ENCODE results near the gene SUMO4.
"Not testable (repeated sequence)": the region's sequence is repeated elsewhere in the genome, so short reads cannot be mapped to it uniquely, and the experiment has no call there.

Gene SUMO4

GRCh38 chr6:149440735-149441671 is 40.9 kb downstream of the SUMO4 start:
- no peak overlapping the region for H3K4ac ChIP-seq (ENCODE audit: low read depth, low read length)

DNA sequence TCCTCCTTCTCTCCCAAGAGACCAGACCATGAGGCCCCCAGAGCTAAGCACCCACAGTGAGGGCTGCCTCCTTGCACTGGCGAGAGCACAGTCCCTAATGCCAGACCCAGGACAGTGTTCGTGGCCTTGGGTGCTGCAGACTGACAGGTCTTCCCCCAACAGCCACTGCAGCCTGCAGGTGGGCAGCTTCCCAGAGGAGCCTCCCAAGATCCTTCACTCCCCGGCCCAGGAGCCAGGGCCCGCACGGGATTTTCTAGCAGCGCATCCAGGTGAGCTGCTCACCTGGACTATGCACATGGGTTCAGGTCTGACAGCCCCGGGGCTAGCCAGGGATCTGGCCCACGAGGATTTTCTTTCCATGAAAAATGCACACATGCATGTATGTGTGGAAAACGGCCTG is 41.7 kb downstream of the SUMO4 start:
- Histone ChIP-seq H3K9ac (ENCODE audit: low read length) (no peak overlapping the region), H2AK5ac (ENCODE audit: low read length) (no peak overlapping the region), H3K79me1 (ENCODE audit: low read length) (no peaks in the 10 kb centered on the region), H3K36me3 (ENCODE audit: control insufficient read depth, insufficient read depth, low read length) (no peaks in the 10 kb centered on the region), H3K79me2 (ENCODE audit: control insufficient read depth, insufficient read depth, low read length) (no peaks in the 10 kb centered on the region), H3K23ac (ENCODE audit: low read length) (peak overlapping the region; percentile 66), H2BK120ac (ENCODE audit: low read depth, low read length) (no peak overlapping the region), H3K18ac (ENCODE audit: low read length) (no peak overlapping the region), H4K8ac (ENCODE audit: low read depth, low read length) (no peak overlapping the region), H3K4me3 (ENCODE audit: low read length) (no peak overlapping the region), H3K27ac (ENCODE audit: low read depth, low read length) (no peak overlapping the region), H3K4ac (ENCODE audit: low read depth, low read length) (no peak overlapping the region), H2BK5ac (ENCODE audit: low read length) (no peak overlapping the region), H3K56ac (ENCODE audit: low read length) (no peak overlapping the region), H2BK15ac (replicated peaks; ENCODE audit: low read depth) (no peak overlapping the region), H4K5ac (ENCODE audit: low read length) (no peak overlapping the region), H3K4me1 (ENCODE audit: control insufficient read depth, low read depth, low read length) (no peaks in the 10 kb centered on the region), H3K4me2 (ENCODE audit: low read length) (no peak overlapping the region), H3K27me3 (ENCODE audit: insufficient read depth, low read length, poor library complexity) (no peaks in the 10 kb centered on the region)
- WGBS (ENCODE audit: extremely low coverage, insufficient coverage, low lambda C conversion rate) = no CpG with 5 or more reads among the region's 9 CpGs
- no peak for DNase-seq

More at GRCh38 chr6:149440735-149441671, 40.9 kb downstream of the SUMO4 start:
- no peak for DNase-seq
- H3K27ac ChIP-seq (ENCODE audit: low read depth, low read length) = no peak overlapping the region
- no peak overlapping the region for H4K5ac ChIP-seq (ENCODE audit: low read length)
- H3K56ac ChIP-seq (ENCODE audit: low read length) = no peak overlapping the region
- H3K79me2 ChIP-seq (ENCODE audit: control insufficient read depth, insufficient read depth, low read length) = no peaks in the 10 kb centered on the region
- H2BK15ac ChIP-seq (replicated peaks; ENCODE audit: low read depth) = no peak overlapping the region
- H3K23ac ChIP-seq (ENCODE audit: low read length) = no peak overlapping the region
- H3K4me2 ChIP-seq (ENCODE audit: low read length) = no peak overlapping the region
- H3K4me1 ChIP-seq (ENCODE audit: control insufficient read depth, low read depth, low read length) = no peaks in the 10 kb centered on the region
- no peak overlapping the region for H4K8ac ChIP-seq (ENCODE audit: low read depth, low read length)
- H3K18ac ChIP-seq (ENCODE audit: low read length) = no peak overlapping the region
- WGBS (ENCODE audit: extremely low coverage, insufficient coverage, low lambda C conversion rate) = no CpG with 5 or more reads among the region's 16 CpGs
- H2BK120ac ChIP-seq (ENCODE audit: low read depth, low read length) = no peak overlapping the region
- H3K36me3 ChIP-seq (ENCODE audit: control insufficient read depth, insufficient read depth, low read length) = no peaks in the 10 kb centered on the region
- H2AK5ac ChIP-seq (ENCODE audit: low read length) = no peak overlapping the region
- no peak overlapping the region for H3K9ac ChIP-seq (ENCODE audit: low read length)
- no peak overlapping the region for H3K4me3 ChIP-seq (ENCODE audit: low read length)
- no peak overlapping the region for H2BK5ac ChIP-seq (ENCODE audit: low read length)
- no peaks in the 10 kb centered on the region for H3K79me1 ChIP-seq (ENCODE audit: low read length)
- H3K27me3 ChIP-seq (ENCODE audit: insufficient read depth, low read length, poor library complexity) = no peaks in the 10 kb centered on the region

DNA sequence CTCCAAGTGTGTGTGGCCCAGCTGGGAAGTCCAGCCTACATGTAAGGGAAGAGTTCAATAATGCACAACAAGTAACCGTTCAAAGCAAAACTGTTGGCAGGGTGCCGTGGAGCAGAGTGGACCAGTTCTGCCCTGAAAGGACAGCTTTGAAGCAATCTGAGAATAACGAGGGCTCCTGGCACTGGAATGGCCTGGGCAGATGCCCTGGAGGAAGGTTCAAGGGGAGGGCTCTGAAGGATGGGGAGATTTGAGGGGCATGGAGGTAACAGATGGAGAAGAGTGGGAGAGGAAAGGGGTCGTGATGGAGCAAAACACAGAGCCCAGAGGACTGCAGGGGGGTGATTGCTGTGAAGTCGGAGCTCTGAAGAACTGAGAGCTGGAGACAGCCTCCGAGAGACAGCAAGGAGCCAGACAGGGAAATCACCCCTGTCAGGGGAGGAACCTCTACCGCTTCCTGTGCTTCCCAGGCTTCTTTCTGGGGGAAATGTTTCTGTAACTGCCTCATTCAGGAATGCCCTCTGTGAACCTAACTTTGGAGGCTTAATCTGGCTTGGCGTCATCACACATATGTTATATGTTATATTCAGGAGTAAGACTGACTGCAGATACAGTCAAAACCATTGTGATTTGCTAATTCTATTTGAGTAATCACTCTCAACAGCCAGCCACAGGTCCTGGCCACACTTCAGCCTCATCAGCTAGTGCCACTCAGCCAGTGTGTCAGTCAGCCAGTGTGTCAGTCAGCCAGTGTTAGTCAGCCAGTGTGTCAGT is 43.5 kb downstream of the SUMO4 start:
- H3K4me3 ChIP-seq (ENCODE audit: low read length) = no peak overlapping the region
- H3K23ac ChIP-seq (ENCODE audit: low read length) = no peak overlapping the region
- no peak overlapping the region for H3K56ac ChIP-seq (ENCODE audit: low read length)
- no peaks in the 10 kb centered on the region for H3K27me3 ChIP-seq (ENCODE audit: insufficient read depth, low read length, poor library complexity)
- H2BK5ac ChIP-seq (ENCODE audit: low read length) = no peak overlapping the region
- no peak overlapping the region for H4K8ac ChIP-seq (ENCODE audit: low read depth, low read length)
- no peak overlapping the region for H3K18ac ChIP-seq (ENCODE audit: low read length)
- no peak overlapping the region for H3K9ac ChIP-seq (ENCODE audit: low read length)
- no CpG with 5 or more reads among the region's 8 CpGs for WGBS (ENCODE audit: extremely low coverage, insufficient coverage, low lambda C conversion rate)
- H4K5ac ChIP-seq (ENCODE audit: low read length) = no peak overlapping the region
- no peak for DNase-seq
- H2BK15ac ChIP-seq (replicated peaks; ENCODE audit: low read depth) = no peak overlapping the region
- no peak overlapping the region for H2BK120ac ChIP-seq (ENCODE audit: low read depth, low read length)
- no peak overlapping the region for H3K27ac ChIP-seq (ENCODE audit: low read depth, low read length)
- H3K4me2 ChIP-seq (ENCODE audit: low read length) = no peak overlapping the region
- no peak overlapping the region for H3K4ac ChIP-seq (ENCODE audit: low read depth, low read length)
- H3K36me3 ChIP-seq (ENCODE audit: control insufficient read depth, insufficient read depth, low read length) = no peaks in the 10 kb centered on the region
- H3K79me2 ChIP-seq (ENCODE audit: control insufficient read depth, insufficient read depth, low read length) = no peaks in the 10 kb centered on the region
- no peaks in the 10 kb centered on the region for H3K4me1 ChIP-seq (ENCODE audit: control insufficient read depth, low read depth, low read length)
- no peak overlapping the region for H2AK5ac ChIP-seq (ENCODE audit: low read length)
- no peaks in the 10 kb centered on the region for H3K79me1 ChIP-seq (ENCODE audit: low read length)

- H3K79me2 ChIP-seq (ENCODE audit: control insufficient read depth, insufficient read depth, low read length); H3K4me1 ChIP-seq (ENCODE audit: control insufficient read depth, low read depth, low read length); H3K56ac ChIP-seq (ENCODE audit: low read length); H3K4me2 ChIP-seq (ENCODE audit: low read length); H4K5ac ChIP-seq (ENCODE audit: low read length); H2BK5ac ChIP-seq (ENCODE audit: low read length); H4K8ac ChIP-seq (ENCODE audit: low read depth, low read length); H3K23ac ChIP-seq (ENCODE audit: low read length); H2AK5ac ChIP-seq (ENCODE audit: low read length); H3K4me3 ChIP-seq (ENCODE audit: low read length); H3K4ac ChIP-seq (ENCODE audit: low read depth, low read length); H3K79me1 ChIP-seq (ENCODE audit: low read length); H3K18ac ChIP-seq (ENCODE audit: low read length); H2BK15ac ChIP-seq (replicated peaks; ENCODE audit: low read depth); H3K36me3 ChIP-seq (ENCODE audit: control insufficient read depth, insufficient read depth, low read length); DNase-seq; H2BK120ac ChIP-seq (ENCODE audit: low read depth, low read length); H3K9ac ChIP-seq (ENCODE audit: low read length); H3K27ac ChIP-seq (ENCODE audit: low read depth, low read length); H3K27me3 ChIP-seq (ENCODE audit: insufficient read depth, low read length, poor library complexity): not testable (repeated sequence)
- no CpG with 5 or more reads among the region's 3 CpGs for WGBS (ENCODE audit: extremely low coverage, insufficient coverage, low lambda C conversion rate)
These were observed 44.5 kb downstream of the SUMO4 start for GRCh38 chr6:149444360-149445094.

DNA sequence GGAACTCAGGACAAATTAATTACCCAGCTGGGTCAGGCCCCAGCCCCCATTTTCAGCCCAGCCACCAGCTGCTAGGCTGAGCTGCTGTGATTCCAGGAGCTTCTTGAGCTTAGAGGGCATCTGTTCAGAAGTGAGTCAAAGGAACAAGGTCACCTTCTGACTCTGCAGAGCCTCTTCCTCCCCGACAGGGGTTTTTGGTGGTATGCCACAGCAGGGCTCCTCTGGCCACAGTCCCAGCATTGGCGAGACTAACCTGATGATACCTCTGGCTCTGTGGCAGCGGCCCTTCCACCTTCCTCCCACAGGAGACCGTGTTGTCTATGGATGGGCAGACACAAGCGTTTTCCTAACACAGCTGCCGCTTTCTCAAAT is 45.0 kb downstream of the SUMO4 start:
- no peak overlapping the region for H2AK5ac ChIP-seq (ENCODE audit: low read length)
- no peak overlapping the region for H3K18ac ChIP-seq (ENCODE audit: low read length)
- no peak overlapping the region for H2BK15ac ChIP-seq (replicated peaks; ENCODE audit: low read depth)
- no peaks in the 10 kb centered on the region for H3K4me1 ChIP-seq (ENCODE audit: control insufficient read depth, low read depth, low read length)
- H3K4me2 ChIP-seq (ENCODE audit: low read length) = no peak overlapping the region
- no peaks in the 10 kb centered on the region for H3K36me3 ChIP-seq (ENCODE audit: control insufficient read depth, insufficient read depth, low read length)
- no peaks in the 10 kb centered on the region for H3K27me3 ChIP-seq (ENCODE audit: insufficient read depth, low read length, poor library complexity)
- H3K4me3 ChIP-seq (ENCODE audit: low read length) = no peak overlapping the region
- H3K27ac ChIP-seq (ENCODE audit: low read depth, low read length) = no peak overlapping the region
- whole genome bisulfite sequencing (ENCODE audit: extremely low coverage, insufficient coverage, low lambda C conversion rate) = no CpG with 5 or more reads among the region's 6 CpGs
- DNase-seq = no peak
- H4K5ac ChIP-seq (ENCODE audit: low read length) = no peak overlapping the region
- no peak overlapping the region for H3K9ac ChIP-seq (ENCODE audit: low read length)
- H4K8ac ChIP-seq (ENCODE audit: low read depth, low read length) = no peak overlapping the region
- no peak overlapping the region for H2BK120ac ChIP-seq (ENCODE audit: low read depth, low read length)
- no peak overlapping the region for H3K23ac ChIP-seq (ENCODE audit: low read length)
- no peak overlapping the region for H3K56ac ChIP-seq (ENCODE audit: low read length)
- no peaks in the 10 kb centered on the region for H3K79me2 ChIP-seq (ENCODE audit: control insufficient read depth, insufficient read depth, low read length)
- H2BK5ac ChIP-seq (ENCODE audit: low read length) = no peak overlapping the region
- H3K4ac ChIP-seq (ENCODE audit: low read depth, low read length) = no peak overlapping the region
- H3K79me1 ChIP-seq (ENCODE audit: low read length) = no peaks in the 10 kb centered on the region

All from mesendoderm (in vitro differentiated cells).